Activated CD4-positive, alpha-beta T cell treated with anti-CD3 and anti-CD28 coated beads, Interleukin-2, Interleukin-6, amounts not matched to agents 100 ng/mL and 50 ng/mL, durations not matched to agents 16 hours and 8 hours (primary cell): ENCODE measurements around the gene DUSP2.
A peak's percentile ranks its signal among the peaks of the same experiment; 100 is the strongest.

Experiments
- DNase-seq: peaks from one replicate; pipeline ENCODE4 v3.0.0-alpha.2; 2020

Gene DUSP2

GRCh38 chr2:96131152-96131812 is 14.0 kb downstream of the DUSP2 start:
- peak; percentile 64 for DNase-seq

GRCh38 chr2:96130483-96130882 is 14.8 kb downstream of the DUSP2 start:
- no peak for DNase-seq

- DNase-seq = no peak
These were observed 15.6 kb downstream of the DUSP2 start for GRCh38 chr2:96129528-96130120.

GRCh38 chr2:96128456-96128855 is 16.8 kb downstream of the DUSP2 start:
- no peak for DNase-seq

- DNase-seq = no peak
These were observed 20.6 kb downstream of the DUSP2 start for GRCh38 chr2:96124406-96125265.

- no peak for DNase-seq
These were observed 21.3 kb downstream of the DUSP2 start for GRCh38 chr2:96123936-96124335.

DNA sequence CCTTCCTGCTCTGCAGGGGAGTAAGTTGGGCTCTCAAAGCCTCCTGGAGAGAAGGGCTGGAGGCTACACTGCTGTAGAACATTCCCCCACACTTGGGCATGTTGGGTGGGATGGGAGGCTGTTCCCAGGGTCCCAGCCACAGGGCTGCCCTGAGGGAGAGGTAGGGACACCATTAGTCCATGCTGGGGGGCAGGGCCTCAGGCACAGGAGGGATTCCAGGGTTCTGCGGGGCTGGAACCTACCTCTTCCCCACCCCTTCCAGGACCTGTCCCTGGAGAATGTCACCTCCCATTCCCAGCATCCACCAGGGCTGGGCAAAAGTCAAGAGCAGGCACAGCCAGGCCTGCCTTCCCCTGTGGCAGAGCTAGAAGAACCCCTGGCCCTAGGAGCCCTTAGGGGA is 21.9 kb downstream of the DUSP2 start:
- no peak for DNase-seq

- no peak for DNase-seq
These were observed 22.8 kb downstream of the DUSP2 start for GRCh38 chr2:96122391-96122790.

DNA sequence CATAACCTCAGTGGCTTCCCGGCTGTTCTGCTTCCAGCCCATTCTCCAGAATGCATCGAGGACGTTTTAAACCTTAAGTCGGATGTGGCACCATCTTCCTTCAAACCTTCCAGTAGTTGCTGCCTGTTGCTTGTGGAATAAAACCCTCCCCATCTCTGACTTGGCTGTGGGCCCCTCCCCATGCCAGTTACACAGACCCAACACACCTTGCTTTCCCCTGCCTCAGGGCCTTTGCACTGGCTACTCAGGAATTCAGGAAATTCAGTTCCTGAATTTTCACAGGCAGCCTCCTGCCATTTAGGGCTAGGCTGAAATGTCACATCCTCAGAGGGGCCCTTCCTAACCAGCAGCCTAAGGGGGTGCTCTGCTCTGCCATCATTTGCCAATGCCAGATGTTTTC is 23.8 kb downstream of the DUSP2 start:
- no peak for DNase-seq

- DNase-seq = no peak
These were observed 24.2 kb downstream of the DUSP2 start for GRCh38 chr2:96120991-96121390.

DNA sequence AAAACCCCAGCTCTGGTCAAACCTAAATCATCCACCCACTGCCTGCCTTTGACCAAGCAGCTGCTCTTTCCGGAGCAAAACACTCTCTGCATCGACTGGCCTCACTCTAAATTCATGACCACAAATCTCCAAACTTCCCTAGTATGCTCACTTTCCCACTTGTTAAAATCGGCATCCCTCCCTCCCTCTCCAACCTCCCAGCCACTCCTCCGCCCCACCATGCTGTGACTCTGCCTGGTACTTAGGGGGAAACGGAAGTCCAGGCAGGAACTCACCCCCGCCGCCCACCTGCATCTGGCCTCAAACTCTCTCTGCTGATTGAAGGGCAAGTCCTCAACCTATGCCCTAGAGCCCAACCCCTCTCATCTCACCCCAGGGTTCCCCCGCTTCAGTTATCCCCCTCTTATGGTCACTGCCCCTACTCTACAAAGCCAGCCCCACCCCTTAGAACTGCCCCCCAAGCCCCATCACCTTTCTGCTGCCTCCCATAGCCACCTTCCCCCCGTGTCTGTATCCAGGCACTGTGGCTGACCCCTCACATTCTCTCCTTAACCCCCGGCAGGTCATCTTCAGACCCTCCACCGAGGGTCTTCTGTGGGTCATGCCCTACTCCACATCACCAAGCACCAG is 25.0 kb downstream of the DUSP2 start:
- no peak for DNase-seq

- no peak for DNase-seq
These were observed 25.9 kb downstream of the DUSP2 start for GRCh38 chr2:96119389-96119751.

- no peak for DNase-seq
These were observed 26.4 kb downstream of the DUSP2 start for GRCh38 chr2:96118698-96119388.

- no peak for DNase-seq
These were observed 27.3 kb downstream of the DUSP2 start for GRCh38 chr2:96117701-96118588.

- peak; percentile 74 for DNase-seq
These were observed 28.2 kb downstream of the DUSP2 start for GRCh38 chr2:96116879-96117533.

DNA sequence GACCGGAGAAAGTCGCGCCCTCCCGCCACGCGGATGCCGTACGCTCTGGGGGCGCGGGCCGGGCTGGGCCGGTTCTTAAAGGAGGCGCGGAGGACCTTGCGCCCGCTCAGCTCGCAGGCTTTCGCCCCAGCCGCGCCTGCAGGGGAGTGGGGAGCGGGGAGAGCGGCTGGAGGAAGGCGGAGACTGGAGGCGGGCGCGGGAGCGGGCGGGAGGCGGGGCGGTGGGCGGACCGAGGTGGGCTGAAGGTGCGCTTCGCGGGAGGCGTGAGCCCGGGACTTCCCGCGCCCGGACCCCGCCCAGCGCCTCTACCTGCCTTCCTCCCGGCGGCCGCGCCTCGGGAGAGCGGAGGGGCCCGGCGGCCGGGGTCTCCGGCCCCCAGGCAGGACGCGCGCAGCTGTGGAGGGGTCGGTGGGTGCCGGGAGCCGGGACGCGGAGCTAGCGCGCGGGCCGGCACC is 28.8 kb downstream of the DUSP2 start, which contains the start of gene ADRA2B:
Gene ADRA2B (minus strand): TSS at position 148 of the 455 bp plus-strand sequence. CDS start 422 bp downstream, outside the sequence.
- DNase-seq = peak; percentile 80

GRCh38 chr2:96115631-96116423 is 29.4 kb downstream of the DUSP2 start:
- DNase-seq = no peak

DNA sequence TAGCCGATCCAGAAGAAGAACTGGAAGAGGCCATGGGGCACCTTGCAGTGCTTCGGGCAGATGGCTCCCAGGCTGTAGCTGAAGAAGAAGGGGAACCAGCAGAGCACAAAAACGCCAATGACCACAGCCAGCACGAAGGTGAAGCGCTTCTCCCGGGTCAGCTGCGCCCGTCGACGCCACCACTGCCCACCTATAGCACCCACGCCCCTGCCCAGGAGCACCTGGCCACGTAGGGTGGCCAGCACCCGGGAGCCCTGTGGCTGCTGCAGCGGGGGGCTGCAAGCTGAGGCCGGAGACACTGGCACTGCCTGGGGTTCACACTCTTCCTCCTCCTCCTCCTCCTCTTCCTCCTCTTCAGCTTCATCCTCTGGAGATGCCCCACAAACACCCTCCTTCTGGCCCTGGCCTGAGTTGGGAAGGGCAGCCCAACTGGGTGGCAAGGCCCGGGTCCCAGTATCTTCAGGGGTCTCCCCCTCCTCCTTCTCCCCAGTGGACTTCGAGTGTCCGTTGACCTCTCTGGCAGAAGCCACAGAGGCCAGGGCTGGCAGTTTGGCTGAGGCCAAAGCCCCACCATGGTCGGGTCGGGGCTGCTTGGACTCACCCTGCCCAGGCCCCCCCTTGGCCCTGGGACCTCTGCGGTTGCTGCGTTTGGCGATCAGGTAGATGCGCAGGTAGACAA is 30.2 kb downstream of the DUSP2 start:
- DNase-seq = no peak

DNA sequence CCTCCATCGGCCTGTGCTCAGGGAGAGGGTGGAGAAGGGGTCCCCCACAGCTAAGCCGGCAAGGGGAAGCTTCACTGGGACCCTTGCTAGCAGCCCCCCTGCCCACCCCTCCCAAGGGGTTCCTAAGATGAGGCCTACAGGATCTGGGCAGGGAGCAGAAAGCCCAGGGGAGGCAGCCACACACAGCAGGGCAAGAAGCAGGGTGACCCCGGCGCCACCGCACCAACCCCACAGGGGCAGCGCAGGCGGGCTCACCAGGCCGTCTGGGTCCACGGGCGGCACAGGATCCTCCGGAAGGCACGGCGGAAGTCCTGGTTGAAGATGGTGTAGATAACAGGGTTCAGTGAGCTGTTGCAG is 30.7 kb downstream of the DUSP2 start:
- DNase-seq = no peak

GRCh38 chr2:96113951-96114350 is 31.3 kb downstream of the DUSP2 start:
- no peak for DNase-seq
